GM18517 (cell line): ENCODE data around the gene CDT1.
"Not testable (repeated sequence)": the region's sequence is repeated elsewhere in the genome, so short reads cannot be mapped to it uniquely, and the experiment has no call there.

Source experiments
- ATAC-seq: cut with Tn5 transposase; IDR thresholded peaks from one replicate; pipeline ENCODE4 v1.9.1; 2021; ENCODE audit warnings: mild to moderate bottlenecking, moderate library complexity; ENCODE audit not compliant: unreplicated experiment

Gene CDT1

GRCh38 chr16:88815901-88816589 lies 12.5 kb downstream of the CDT1 start:
- no peak for ATAC-seq

GRCh38 chr16:88816736-88817535 lies 13.3 kb downstream of the CDT1 start:
- ATAC-seq: no peak

GRCh38 chr16:88817785-88818574 lies 14.4 kb downstream of the CDT1 start:
- ATAC-seq: no peak

- ATAC-seq: no peak
These were observed 14.9 kb downstream of the CDT1 start for GRCh38 chr16:88818575-88818874.

DNA sequence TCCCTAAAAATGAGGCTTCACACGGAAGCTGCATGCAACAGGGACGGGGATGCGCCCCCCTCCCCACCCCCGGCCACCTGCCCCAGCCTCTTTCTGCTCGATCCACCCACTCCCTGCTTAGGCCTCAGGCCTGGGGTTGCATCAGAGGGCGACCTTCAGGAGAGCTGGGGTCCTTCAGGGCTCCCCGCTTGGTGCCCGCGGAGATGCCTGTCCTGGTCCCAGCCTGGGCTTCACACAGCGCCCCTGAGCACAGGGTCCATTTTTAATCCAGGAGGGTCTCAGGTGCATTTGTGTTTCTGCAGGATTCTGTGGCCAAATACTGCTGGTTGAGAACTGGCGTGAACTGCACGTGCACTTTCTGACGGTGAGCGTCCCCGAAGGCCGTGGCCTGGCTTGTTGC lies 15.5 kb downstream of the CDT1 start:
- no peak for ATAC-seq

DNA sequence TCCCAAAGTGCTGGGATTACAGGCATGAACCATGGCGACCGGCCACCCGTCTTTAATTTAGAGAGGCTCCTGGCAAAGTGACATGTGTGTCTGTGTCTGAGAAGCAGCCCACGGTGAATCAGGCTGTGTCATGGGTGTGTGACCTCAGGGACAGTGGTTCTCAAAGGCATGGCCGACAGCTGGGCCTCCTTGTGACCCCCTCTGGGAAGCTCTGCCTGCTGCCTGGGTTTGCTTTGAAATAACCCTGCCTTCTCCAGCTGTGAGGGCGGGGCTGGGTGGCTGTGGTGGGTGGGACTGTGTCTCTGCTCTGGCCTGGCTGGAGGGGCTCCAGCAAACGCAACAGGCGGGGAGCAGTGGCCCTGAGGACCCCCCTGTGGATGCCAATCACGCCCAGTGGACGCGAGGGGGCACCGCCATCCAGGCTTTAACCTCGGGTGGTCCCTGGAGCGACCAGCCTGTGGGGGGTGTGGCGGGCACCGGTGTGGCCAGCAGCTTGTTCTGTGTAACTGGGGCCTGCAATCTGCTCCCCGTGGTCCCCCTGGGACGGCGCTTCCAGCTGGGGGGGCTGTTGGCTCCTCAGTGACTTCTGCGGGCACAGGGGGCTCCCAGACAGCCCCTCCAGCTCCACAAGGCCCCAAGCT lies 16.9 kb downstream of the CDT1 start:
- ATAC-seq: no peak

DNA sequence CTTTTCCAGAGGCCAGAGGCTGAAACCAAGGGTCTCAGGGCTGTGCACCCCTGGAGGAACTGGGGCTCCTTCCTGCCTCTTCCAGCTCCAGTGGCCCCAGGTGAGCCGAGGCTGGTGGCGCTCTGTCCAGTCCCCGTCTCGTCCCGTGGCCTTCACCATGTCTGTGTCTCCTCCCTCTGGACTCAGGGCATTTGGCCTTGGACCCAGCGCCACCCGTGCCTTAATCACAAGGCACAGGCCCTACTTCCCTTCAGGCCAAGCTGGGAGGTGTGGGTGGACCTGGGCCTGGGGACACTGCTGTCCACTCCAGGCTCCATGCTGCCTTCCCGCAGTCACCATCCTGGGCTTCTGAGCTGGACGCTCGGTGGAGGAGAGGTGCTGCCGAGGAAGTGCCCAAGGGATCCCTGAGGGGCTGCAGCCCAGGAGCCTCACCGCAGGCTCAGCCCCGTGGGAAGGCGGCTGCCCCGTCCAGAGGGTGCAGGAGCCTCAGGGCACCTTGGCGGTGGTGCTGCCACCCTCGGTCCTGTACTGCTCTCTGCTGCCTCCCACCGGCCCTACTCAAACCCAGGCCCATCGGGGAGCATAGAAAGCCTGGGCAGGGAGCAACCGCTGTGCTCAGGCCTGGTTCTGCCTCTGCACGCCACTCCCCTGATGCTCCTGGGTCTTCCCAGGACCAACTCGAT lies 17.7 kb downstream of the CDT1 start:
- no peak for ATAC-seq

DNA sequence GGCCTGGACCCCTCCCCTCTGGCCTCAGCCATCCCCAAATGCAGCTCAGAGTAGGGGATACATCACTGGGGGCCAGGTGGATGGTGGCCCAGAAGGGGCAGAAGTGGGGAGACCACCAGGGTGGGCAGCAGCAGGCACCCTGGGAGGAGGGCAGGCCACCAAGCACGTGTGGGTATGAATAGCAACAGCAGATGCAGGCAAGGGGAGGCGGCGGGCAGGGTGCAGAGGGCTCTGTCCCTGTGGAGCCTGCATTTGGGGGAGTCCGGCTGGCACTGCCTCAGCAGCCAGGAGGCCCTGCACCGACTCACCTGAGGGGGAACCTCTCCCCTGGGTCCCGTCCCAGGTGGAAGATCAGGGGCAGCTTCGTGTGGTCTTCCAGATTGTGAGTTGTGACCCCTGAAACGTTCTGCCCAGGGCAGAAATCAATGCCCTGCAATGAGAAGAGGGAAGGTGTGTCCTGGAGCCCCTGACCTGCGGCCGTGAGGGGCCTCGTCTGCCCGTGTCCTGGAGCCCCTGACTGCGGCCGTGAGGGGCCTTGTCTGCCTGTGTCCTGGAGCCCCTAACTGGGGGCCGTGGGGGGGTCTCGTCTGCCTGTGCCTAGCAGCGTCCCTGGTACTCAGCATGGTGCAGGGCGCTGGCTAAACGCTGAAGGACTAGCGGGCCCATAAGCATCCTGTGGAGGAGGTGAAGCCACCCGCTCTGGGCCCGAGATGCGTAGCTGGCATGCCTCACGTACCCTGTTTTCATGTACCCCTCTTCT lies 18.9 kb downstream of the CDT1 start:
- no peak for ATAC-seq

DNA sequence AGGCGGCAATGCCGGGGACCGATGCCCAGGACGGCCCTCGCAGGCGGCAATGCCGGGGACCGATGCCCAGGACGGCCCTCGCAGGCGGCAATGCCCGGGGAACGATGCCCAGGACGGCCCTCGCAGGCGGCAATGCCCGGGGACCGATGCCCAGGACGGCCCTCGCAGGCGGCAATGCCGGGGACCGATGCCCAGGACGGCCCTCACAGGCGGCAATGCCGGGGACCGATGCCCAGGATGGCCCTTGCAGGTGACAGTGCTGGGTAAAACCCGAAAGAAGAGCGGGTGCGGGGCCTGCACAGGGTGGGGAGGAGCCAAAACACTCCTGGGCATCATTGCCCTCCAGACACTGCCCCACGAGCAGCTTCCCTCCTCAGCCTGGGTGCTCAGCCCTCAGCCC lies 20.1 kb downstream of the CDT1 start:
- ATAC-seq: not testable (repeated sequence)

GRCh38 chr16:88824256-88825077 lies 20.9 kb downstream of the CDT1 start:
- ATAC-seq: no peak

GRCh38 chr16:88825146-88825545 lies 21.6 kb downstream of the CDT1 start:
- ATAC-seq: no peak

DNA sequence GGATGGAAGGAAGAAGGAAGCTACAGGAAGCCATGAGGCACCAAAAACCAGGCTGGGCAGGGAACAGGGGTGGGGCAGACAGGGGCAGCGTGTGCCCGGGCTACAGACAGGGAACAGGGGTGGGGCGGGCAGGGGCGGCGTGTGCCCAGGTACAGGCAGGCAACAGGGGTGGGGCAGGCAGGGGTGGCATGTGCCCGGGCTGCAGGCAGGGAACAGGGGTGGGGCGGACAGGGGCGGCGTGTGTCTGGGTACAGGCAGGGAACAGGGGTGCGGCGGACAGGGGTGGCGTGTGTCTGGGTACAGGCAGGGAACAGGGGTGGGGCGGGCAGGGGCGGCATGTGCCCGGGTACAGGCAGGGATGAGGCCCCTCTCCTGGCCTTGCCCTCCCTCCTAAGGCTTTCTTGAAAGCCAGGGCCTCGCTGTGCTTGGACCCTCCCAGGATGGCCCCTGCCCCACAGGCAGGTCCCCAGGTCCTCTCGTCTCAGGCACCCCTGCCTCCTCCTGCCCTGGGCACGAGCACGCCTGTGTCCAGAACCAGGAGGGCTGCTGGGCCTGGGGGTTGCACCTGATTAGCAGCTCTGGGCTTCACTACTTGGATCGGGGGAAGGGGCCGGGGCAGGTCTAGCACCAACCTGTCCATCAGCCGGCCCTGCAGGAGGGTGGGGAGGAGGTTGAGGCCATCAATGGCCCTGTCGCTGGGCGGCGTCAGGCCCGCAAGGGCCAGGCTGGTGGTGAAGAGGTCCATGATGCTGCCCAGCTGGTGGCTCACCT lies 22.7 kb downstream of the CDT1 start:
- no peak for ATAC-seq

DNA sequence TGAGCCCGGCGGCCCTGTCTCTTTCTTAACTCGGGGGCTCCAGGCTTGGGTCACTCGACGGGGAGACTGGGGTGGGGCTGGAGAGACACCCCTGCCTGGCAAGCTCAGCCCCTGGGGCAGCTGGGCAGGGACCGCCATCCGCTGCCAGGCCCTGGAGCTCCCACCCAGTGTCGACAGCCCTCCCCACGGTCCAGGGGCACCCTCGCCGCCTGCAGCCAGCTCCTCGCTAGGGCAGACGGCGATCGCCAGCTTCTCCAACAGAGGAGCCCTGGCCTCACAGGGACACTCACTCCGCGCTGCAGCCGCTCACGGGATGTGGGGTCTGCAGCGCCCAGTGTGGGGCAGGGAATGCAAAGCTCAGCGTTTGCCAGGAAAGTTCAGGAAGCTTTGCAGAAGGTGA lies 24.1 kb downstream of the CDT1 start:
- ATAC-seq: no peak

GRCh38 chr16:88828711-88829110 lies 25.1 kb downstream of the CDT1 start:
- ATAC-seq: no peak

DNA sequence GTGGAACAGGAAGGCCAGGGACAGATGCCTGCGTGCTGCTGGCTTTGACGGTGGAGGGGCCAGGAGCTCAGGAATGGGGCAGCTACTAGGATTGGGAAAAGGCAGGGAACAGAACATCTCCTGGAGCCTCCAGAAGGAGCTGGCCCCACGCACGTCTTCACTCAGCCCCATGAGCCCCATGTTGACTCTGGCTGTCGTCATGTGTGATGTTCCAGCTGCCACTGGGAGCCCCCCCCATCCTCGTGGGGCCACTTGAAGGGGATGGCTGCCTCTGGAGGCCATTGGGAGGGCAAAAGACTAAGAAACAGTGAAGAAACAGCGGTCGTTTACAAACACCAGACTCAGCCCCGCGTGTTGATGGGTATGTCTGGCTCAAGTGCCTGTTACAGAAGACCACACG lies 26.7 kb downstream of the CDT1 start:
- no peak for ATAC-seq

GRCh38 chr16:88830783-88831182 lies 27.2 kb downstream of the CDT1 start:
- no peak for ATAC-seq

GRCh38 chr16:88831838-88832237 lies 28.2 kb downstream of the CDT1 start:
- ATAC-seq: no peak

GRCh38 chr16:88833086-88833485 lies 29.5 kb downstream of the CDT1 start:
- ATAC-seq: no peak

- no peak for ATAC-seq
These were observed 31.1 kb downstream of the CDT1 start for GRCh38 chr16:88834670-88835069.
